ENCODE results near the gene BCL7B.

- TF ChIP-seq, protein P1, sequence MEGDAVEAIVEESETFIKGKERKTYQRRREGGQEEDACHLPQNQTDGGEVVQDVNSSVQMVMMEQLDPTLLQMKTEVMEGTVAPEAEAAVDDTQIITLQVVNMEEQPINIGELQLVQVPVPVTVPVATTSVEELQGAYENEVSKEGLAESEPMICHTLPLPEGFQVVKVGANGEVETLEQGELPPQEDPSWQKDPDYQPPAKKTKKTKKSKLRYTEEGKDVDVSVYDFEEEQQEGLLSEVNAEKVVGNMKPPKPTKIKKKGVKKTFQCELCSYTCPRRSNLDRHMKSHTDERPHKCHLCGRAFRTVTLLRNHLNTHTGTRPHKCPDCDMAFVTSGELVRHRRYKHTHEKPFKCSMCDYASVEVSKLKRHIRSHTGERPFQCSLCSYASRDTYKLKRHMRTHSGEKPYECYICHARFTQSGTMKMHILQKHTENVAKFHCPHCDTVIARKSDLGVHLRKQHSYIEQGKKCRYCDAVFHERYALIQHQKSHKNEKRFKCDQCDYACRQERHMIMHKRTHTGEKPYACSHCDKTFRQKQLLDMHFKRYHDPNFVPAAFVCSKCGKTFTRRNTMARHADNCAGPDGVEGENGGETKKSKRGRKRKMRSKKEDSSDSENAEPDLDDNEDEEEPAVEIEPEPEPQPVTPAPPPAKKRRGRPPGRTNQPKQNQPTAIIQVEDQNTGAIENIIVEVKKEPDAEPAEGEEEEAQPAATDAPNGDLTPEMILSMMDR (tag by site-specific recombination; IDR thresholded peaks at IDR 0.05), result no peak
- TF ChIP-seq ZNF140 (tag by site-specific recombination; IDR thresholded peaks at IDR 0.05), result no peak
- TF ChIP-seq ZNF707 (tag by site-specific recombination; IDR thresholded peaks at IDR 0.05), result no peak
- TF ChIP-seq ZFP3 (tag by site-specific recombination; IDR thresholded peaks at IDR 0.05; ENCODE audit: low read depth), result no peak
- TF ChIP-seq ELK4 (IDR thresholded peaks at IDR 0.05; ENCODE audit: borderline replicate concordance, low read depth, low read length), result no peak
- TF ChIP-seq ZNF704 (tag by site-specific recombination; IDR thresholded peaks at IDR 0.05), result no peak
- TF ChIP-seq HOXD13 (CRISPR knock-in tag; IDR thresholded peaks at IDR 0.05; ENCODE audit: borderline replicate concordance), result no peak
- no peak for TF ChIP-seq ZBTB21 (tag by site-specific recombination; IDR thresholded peaks at IDR 0.05)
- TF ChIP-seq ZNF423 (tag by site-specific recombination; IDR thresholded peaks at IDR 0.05), result no peak
- no peak for TF ChIP-seq KLF7 (tag by site-specific recombination; IDR thresholded peaks at IDR 0.05; ENCODE audit: borderline replicate concordance)
- no peak for TF ChIP-seq ZNF514 (tag by site-specific recombination; IDR thresholded peaks at IDR 0.05)
- TF ChIP-seq, protein P2, sequence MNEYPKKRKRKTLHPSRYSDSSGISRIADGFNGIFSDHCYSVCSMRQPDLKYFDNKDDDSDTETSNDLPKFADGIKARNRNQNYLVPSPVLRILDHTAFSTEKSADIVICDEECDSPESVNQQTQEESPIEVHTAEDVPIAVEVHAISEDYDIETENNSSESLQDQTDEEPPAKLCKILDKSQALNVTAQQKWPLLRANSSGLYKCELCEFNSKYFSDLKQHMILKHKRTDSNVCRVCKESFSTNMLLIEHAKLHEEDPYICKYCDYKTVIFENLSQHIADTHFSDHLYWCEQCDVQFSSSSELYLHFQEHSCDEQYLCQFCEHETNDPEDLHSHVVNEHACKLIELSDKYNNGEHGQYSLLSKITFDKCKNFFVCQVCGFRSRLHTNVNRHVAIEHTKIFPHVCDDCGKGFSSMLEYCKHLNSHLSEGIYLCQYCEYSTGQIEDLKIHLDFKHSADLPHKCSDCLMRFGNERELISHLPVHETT (tag by site-specific recombination; IDR thresholded peaks at IDR 0.05), result no peak
- TF ChIP-seq SP3 (tag by site-specific recombination; IDR thresholded peaks at IDR 0.05), result no peak
Observed at GRCh38 chr7:73539709-73540108, 17.8 kb downstream of the BCL7B start.
